Measurements from ENCODE around the gene FAM110D.
A peak's percentile ranks its signal among the peaks of the same experiment; 100 is the strongest.

FAM110D gene

GRCh38 chr1:26158271-26158907 lies 490 bp upstream of the FAM110D start:
- no peak overlapping the region for H3K4me3 ChIP-seq (ENCODE audit: control insufficient read depth, low read depth, low read length)
- no peak for DNase-seq (ENCODE audit: low read depth)
- no peak for TF ChIP-seq CTCF (conservative IDR thresholded peaks at IDR 0.05; ENCODE audit: control insufficient read depth, insufficient read depth, low read depth, low read length)

- no peak for DNase-seq (ENCODE audit: low read depth)
- TF ChIP-seq CTCF (conservative IDR thresholded peaks at IDR 0.05; ENCODE audit: control insufficient read depth, insufficient read depth, low read depth, low read length): no peak
Observed at GRCh38 chr1:26159743-26160039, 812 bp downstream of the FAM110D start.

GRCh38 chr1:26160527-26161414 lies 1.9 kb downstream of the FAM110D start:
- H3K4me3 ChIP-seq (ENCODE audit: control insufficient read depth, low read depth, low read length): no peak overlapping the region
- no peak for TF ChIP-seq CTCF (conservative IDR thresholded peaks at IDR 0.05; ENCODE audit: control insufficient read depth, insufficient read depth, low read depth, low read length)
- DNase-seq (ENCODE audit: low read depth): no peak

More at GRCh38 chr1:26159743-26160039, 812 bp downstream of the FAM110D start:
- no peak overlapping the region for H3K4me3 ChIP-seq (ENCODE audit: control insufficient read depth, low read depth, low read length)

- no peak for TF ChIP-seq CTCF (conservative IDR thresholded peaks at IDR 0.05; ENCODE audit: control insufficient read depth, insufficient read depth, low read depth, low read length)
- peak; percentile 25 for DNase-seq (ENCODE audit: low read depth)
- peak overlapping the region; percentile 16 for H3K4me3 ChIP-seq (ENCODE audit: control insufficient read depth, low read depth, low read length)
Observed at GRCh38 chr1:26161415-26162219, 2.7 kb downstream of the FAM110D start.

- DNase-seq (ENCODE audit: low read depth): peak; percentile 11
- TF ChIP-seq CTCF (conservative IDR thresholded peaks at IDR 0.05; ENCODE audit: control insufficient read depth, insufficient read depth, low read depth, low read length): no peak
- H3K4me3 ChIP-seq (ENCODE audit: control insufficient read depth, low read depth, low read length): peak overlapping the region; percentile 4
Observed at GRCh38 chr1:26162220-26162709, 3.4 kb downstream of the FAM110D start.

- DNase-seq (ENCODE audit: low read depth): no peak
- no peak overlapping the region for H3K4me3 ChIP-seq (ENCODE audit: control insufficient read depth, low read depth, low read length)
- no peak for TF ChIP-seq CTCF (conservative IDR thresholded peaks at IDR 0.05; ENCODE audit: control insufficient read depth, insufficient read depth, low read depth, low read length)
Observed at GRCh38 chr1:26163684-26164035, 4.8 kb downstream of the FAM110D start.

Measured in fibroblast of mammary gland (primary cell).